HG03025 (cell line): ENCODE data around the gene SIVA1.
A peak's percentile ranks its signal among the peaks of the same experiment; 100 is the strongest.

Source experiments
- ATAC-seq: cut with Tn5 transposase; IDR thresholded peaks from one replicate; pipeline ENCODE4 v1.9.1; 2021; ENCODE audit warnings: mild to moderate bottlenecking, moderate library complexity; ENCODE audit not compliant: unreplicated experiment, low FRiP score

The SIVA1 gene, protein sequence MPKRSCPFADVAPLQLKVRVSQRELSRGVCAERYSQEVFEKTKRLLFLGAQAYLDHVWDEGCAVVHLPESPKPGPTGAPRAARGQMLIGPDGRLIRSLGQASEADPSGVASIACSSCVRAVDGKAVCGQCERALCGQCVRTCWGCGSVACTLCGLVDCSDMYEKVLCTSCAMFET

GRCh38 chr14:104752735-104753527, at the start of gene SIVA1:
TSS of gene SIVA1 (plus strand) at chr14:104753147. CDS start at chr14:104753202, 55 bp downstream.
- peak; percentile 88 for ATAC-seq

- no peak for ATAC-seq
Observed at GRCh38 chr14:104703269-104703668, 49.7 kb upstream of the SIVA1 start.

- ATAC-seq, result no peak
Observed at GRCh38 chr14:104704252-104704651, 48.7 kb upstream of the SIVA1 start.

DNA sequence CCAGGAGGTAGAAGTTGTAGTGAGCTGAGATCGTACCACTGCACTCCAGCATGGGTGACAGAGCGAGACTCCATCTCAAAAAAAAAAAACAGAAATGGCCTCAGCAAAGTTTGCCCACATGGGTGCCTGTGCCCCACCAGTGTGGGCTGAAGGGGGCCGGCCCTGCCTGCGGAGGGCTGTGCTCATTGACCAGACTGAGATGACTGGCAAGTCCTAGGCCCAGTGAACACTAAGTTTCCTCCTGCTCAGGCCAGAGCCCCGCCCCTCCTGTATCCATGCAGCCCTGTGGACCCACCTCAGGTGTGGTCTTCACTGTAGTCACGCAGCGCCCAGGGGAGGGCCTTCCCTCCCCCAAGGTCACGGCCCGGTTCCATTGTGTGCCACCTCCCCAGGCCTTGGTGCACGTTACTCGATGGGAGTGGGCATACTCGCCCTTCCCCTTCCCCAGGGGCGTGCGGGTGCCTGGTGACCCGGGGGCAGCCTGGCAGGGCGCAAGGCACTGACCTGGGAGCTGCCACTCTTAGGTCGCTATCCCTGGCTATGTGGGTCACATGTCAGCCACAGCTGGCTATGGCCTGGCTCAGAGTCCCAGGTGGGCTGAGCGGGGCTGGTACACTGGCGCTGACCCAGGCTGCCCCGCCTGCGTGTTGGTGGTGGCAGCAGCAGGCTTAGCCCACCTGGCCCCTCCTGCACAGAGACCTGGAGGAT, 47.5 kb upstream of the SIVA1 start:
- no peak for ATAC-seq

DNA sequence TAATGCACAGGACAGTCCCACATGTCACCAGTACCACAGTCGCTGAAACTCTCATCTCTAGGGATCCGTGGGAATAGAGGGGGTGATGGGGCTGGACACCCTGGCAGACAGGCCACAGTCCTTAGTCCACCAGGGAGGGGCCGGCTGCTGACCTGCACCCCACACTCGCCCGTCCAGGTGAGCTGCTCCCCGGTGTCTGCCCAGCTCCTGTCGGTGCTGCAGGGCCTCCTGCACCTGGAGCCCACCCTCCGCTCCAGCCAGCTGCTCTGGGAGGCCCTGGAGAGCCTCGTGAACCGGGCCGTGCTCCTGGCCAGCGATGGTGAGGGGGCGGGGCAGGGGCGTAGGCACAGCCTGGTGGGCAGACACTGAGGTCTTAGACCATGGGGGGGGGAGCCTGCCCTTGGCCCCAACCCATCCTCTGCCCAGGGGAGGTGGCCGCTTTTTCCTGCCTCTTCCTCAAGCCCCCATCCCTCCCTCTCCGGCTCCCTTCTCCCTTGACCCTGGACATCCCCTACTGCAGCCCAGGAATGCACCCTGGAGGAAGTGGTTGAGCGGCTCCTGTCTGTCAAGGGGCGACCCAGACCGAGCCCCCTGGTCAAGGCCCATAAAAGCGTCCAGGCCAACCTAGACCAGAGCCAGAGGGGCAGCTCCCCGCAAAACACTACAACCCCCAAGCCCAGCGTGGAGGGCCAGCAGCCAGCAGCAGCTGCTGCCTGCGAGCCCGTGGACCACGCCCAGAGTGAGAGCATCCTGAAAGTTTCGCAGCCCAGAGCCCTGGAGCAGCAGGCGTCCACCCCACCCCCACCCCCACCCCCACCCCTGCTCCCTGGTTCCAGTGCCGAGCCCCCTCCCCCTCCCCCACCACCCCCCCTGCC, 46.0 kb upstream of the SIVA1 start:
- ATAC-seq, result no peak

- ATAC-seq, result no peak
Observed at GRCh38 chr14:104707608-104708595, 45.0 kb upstream of the SIVA1 start.

DNA sequence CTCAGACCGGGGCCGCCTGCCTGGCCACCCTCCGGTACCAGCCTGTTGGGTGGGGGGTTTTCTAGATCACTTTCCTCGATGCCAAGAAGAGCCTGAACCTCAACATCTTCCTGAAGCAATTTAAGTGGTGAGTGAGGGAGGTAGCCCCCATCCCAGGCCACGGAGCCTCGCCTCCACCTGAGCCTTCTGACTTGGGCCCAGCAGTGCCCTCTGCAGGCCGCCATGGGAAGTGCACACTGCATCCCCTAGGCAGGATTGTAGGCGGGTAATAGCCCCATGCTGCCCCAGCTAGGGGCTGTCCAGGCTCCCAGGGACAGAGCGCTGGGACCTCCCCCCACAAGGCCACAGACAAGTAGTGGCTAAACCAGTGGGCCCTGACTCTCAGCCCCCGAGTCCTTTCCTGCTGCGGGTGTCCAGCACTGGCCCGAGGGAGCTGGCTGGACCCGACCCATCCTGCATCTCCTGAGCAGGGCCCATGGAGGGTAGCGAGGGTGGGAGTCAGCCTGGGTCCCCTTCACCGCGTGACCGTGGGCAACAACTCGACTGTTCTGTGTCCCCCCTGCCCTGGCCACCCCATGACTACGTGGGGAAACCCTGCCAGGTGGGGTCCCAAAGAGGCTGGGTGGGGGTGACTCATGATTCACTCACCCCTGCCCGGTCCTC, 44.2 kb upstream of the SIVA1 start:
- ATAC-seq, result no peak

GRCh38 chr14:104709387-104710039, 43.4 kb upstream of the SIVA1 start:
- ATAC-seq, result no peak

- no peak for ATAC-seq
Observed at GRCh38 chr14:104710071-104710735, 42.7 kb upstream of the SIVA1 start.

DNA sequence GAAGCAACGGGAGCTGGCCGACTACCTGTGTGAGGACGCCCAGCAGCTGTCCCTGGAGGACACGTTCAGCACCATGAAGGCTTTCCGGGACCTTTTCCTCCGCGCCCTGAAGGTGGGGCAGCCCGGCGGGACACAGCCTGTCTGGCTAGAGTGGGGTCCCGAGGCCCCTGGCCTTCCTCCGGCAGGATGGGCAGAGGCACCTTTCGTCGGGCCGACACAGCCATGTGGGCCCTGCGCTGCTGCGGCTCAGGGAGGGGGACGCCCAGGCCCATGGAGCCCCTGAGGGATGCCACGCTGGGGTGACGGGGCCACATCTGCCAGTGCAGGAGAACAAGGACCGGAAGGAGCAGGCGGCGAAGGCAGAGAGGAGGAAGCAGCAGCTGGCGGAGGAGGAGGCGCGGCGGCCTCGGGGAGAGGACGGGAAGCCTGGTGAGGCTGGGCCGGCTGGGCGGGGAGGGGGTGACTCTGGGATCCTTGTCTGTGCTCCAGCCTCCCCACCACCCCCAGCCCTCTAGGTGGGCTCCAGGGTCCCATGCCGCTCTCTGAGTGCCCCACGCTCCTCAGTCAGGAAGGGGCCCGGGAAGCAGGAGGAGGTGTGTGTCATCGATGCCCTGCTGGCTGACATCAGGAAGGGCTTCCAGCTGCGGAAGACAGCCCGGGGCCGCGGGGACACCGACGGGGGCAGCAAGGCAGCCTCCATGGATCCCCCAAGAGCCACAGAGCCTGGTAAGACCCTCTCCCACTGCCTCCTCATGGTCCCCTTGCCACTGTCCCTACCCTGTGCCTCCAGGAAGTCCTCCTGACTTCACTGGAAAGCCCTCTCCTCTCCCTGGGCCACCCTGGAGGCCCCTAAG, 39.8 kb upstream of the SIVA1 start:
- ATAC-seq, result no peak

GRCh38 chr14:104714066-104714465, 38.9 kb upstream of the SIVA1 start:
- ATAC-seq, result no peak

DNA sequence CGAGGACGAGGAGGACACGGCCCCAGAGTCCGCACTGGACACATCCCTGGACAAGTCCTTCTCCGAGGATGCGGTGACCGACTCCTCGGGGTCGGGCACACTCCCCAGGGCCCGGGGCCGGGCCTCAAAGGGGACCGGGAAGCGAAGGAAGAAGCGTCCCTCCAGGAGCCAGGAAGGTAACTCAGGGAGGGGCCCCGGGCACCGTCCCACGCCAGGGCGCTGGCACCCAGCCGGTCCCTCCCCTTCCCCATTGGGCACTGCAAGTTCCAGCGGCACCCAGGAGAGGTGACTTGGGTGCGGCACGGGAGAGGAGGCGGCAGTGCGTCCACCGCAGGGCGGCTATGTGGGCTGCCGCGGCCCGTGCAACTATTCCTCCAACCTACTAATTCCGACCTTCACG, 38.3 kb upstream of the SIVA1 start:
- no peak for ATAC-seq

GRCh38 chr14:104715416-104715815, 37.5 kb upstream of the SIVA1 start:
- ATAC-seq, result no peak

GRCh38 chr14:104715871-104716270, 37.1 kb upstream of the SIVA1 start:
- no peak for ATAC-seq

DNA sequence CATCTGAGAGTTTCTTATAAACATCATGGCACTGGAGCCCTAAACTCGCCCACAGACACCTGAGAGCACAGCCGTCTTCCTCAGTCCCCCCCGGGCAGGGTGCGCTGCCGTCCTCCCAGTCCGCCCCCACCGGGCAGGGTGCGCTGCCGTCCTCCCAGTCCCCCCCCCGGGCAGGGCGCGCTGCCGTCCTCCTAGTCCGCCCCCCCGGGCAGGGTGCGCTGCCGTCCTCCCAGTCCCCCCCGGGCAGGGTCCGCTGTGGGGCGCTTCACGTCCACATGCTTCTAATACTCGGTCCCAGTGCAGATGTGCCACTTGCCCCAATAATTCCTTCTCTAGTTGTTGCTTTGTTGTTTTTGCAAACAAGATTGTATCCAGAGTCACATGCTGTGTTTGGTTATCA, 35.8 kb upstream of the SIVA1 start:
- ATAC-seq, result no peak

DNA sequence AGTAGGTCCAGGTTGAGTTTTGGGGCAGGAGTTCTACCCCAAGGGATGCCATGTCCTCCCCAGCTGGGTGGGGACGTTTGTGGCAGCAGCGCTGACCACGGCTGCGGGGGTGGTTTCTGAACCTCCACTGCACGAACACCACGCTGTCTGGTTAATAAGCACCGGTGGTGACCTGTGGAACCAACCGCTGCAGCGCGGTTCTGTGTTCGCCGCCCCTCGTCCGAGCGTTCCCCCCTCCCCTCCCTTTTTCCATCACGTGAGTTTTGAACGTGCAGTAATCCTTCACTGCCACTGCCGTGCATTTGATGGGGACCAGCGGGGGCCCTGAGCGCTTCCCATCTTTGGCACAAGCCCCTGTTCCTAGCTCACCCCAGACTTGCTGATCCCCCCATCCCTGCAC, 35.3 kb upstream of the SIVA1 start:
- no peak for ATAC-seq

DNA sequence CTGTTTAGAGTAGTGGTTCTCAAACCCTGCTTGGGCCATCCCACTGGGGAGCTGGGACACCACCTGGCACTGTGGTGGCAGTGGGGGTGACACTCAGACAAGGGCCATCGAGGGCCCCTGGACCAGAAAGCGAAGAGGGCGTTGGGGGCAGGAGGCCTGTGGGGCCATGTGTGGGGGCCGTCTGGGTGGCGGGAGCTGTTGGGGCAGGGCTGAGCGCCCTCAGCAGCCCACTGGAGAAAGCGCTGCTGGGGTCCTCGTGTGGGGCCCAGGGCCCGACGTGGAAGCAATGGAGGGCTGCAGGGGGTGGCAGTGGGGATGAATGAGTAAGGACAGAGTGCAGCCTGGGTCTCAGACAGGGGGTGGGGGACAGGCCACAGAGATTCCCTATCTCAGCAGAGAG, 34.8 kb upstream of the SIVA1 start:
- ATAC-seq, result no peak
